CD4-positive, alpha-beta T cell treated with Interleukin-4 for 4 hours (primary cell): ENCODE data around the gene GRIP1.
A peak's percentile ranks its signal among the peaks of the same experiment; 100 is the strongest.

ENCODE experiments used
- DNase-seq: peaks from one replicate; pipeline ENCODE4 v3.0.0-alpha.2; 2020

GRIP1 gene

GRCh38 chr12:66678338-66679275, at the start of gene GRIP1:
GRIP1 (minus strand) TSS chr12:66679076; CDS start chr12:66678904, 172 bp downstream.
- DNase-seq = no peak

GRCh38 chr12:66726556-66726955, 47.7 kb upstream of the GRIP1 start:
- no peak for DNase-seq

GRCh38 chr12:66725031-66725430, 46.2 kb upstream of the GRIP1 start:
- DNase-seq = no peak

GRCh38 chr12:66724616-66725015, 45.7 kb upstream of the GRIP1 start:
- no peak for DNase-seq

GRCh38 chr12:66724026-66724425, 45.1 kb upstream of the GRIP1 start:
- no peak for DNase-seq

GRCh38 chr12:66719862-66720261, 41.0 kb upstream of the GRIP1 start:
- DNase-seq = no peak

- DNase-seq = no peak
These were observed 38.3 kb upstream of the GRIP1 start for GRCh38 chr12:66717036-66717673.

GRCh38 chr12:66716522-66716921, 37.6 kb upstream of the GRIP1 start:
- no peak for DNase-seq

GRCh38 chr12:66714709-66715108, 35.8 kb upstream of the GRIP1 start:
- DNase-seq = no peak

GRCh38 chr12:66713984-66714383, 35.1 kb upstream of the GRIP1 start:
- DNase-seq = no peak

- DNase-seq = no peak
These were observed 31.0 kb upstream of the GRIP1 start for GRCh38 chr12:66709893-66710292.

GRCh38 chr12:66709457-66709773, 30.5 kb upstream of the GRIP1 start:
- no peak for DNase-seq

- peak; percentile 27 for DNase-seq
These were observed 30.0 kb upstream of the GRIP1 start for GRCh38 chr12:66708704-66709456.

GRCh38 chr12:66707002-66707697, 28.3 kb upstream of the GRIP1 start:
- DNase-seq = no peak

GRCh38 chr12:66699738-66700482, 21.0 kb upstream of the GRIP1 start:
- DNase-seq = no peak

- DNase-seq = no peak
These were observed 19.7 kb upstream of the GRIP1 start for GRCh38 chr12:66698558-66698957.

GRCh38 chr12:66697404-66697803, 18.5 kb upstream of the GRIP1 start:
- no peak for DNase-seq

GRCh38 chr12:66694666-66695613, 16.1 kb upstream of the GRIP1 start:
- no peak for DNase-seq

GRCh38 chr12:66693901-66694513, 15.1 kb upstream of the GRIP1 start:
- DNase-seq = peak; percentile 44

GRCh38 chr12:66692986-66693385, 14.1 kb upstream of the GRIP1 start:
- no peak for DNase-seq

- no peak for DNase-seq
These were observed 13.3 kb upstream of the GRIP1 start for GRCh38 chr12:66692170-66692569.
